HG02885 (cell line): ENCODE data around the gene SLC30A9.
A peak's percentile ranks its signal among the peaks of the same experiment; 100 is the strongest.

Source experiments
- ATAC-seq: cut with Tn5 transposase; IDR thresholded peaks from one replicate; pipeline ENCODE4 v1.9.1; 2021; ENCODE audit warnings: mild to moderate bottlenecking; ENCODE audit not compliant: unreplicated experiment, poor library complexity

SLC30A9 gene

DNA sequence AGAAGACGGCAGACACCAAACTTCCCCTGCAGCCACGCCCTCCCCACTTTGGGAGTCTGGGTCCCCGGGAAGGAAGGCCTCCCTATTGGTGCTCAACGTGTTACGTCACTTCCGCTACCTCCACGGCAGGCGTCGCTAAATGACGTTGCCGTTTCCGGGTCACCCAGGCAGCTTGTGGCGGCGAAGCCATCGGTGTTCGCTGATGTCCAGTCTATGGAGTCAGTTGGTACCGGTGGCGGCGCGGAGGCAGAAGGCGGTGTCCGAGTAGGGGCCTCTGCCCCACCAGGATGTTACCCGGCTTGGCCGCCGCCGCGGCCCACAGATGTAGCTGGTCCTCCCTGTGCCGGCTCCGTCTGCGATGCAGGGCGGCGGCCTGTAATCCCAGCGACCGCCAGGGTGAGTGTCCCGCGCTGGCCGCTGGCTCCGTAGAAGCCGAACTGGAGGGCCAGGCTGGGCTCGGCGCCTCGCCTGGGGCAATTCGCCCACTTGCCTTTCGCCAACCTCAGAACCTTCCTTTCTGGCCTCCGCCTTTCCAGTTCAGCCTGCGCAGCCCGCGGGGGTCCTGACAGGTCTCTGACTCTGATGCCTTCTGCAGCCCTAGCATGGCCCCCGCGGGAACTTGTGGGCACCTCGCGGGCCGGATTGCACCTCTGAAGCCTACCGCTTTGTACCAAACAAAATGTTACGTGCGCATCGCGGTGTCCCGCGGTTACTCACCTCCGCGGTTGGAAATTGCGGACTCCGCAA lies at the start of gene SLC30A9:
SLC30A9 (plus strand) TSS at position 166 of the 747 bp plus-strand sequence; CDS start at position 288, 122 bp downstream.
- peak; percentile 99 for ATAC-seq

DNA sequence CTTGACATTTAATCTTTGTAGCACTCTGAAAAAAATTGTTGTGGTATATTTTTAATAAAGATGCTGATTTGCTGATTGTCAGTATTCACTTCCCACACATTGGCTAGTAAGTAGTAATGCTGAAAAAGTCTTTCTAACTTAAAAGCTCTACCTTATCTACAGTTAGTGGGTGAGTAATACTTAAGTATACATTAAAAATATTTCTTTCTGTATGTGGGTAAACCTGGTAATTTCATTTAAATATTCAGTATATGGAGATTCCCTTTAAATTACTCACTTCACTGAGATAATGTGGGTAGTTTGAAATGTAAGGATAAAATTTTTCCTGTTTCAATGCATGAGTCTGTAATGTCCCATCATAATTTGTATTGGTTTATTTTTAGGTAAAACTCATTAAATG lies 49.5 kb upstream of the SLC30A9 start:
- ATAC-seq, result no peak

DNA sequence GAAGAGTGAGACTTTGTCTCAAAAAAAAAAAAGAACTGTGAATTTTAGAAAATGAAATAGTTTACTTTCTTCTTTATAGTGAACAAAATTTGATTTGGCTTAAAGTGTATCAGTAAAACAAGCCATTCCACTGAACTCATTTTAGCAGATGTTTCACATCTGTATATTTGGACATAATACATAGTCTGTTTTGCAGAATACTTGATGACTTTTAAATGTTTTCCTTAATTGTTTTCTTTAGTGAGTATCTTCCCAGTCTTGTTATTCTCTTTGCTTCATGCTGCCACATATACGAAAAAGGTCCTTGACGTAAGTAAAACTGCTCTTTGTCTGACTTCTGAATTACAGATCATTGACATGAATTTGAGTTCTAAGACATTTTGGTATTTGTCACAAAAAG lies 46.8 kb upstream of the SLC30A9 start:
- ATAC-seq, result no peak

DNA sequence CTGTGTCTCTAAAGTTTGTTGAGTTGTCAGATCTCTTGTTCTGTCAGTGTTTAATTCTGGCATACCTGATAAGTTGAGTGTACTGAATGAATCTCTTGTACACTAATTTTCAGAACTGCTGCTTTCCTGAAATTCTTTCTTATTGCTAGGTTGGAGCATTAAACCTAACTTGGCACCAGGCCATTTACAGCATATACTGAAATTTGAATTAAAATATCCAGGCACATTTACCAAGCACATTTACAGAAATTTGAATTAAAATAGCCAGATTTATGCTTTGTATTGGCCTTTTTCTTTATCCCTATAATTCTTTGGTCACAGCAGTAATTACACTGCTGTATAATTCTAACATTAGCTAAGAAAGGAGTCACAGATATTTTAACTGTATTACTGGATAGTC lies 46.2 kb upstream of the SLC30A9 start:
- no peak for ATAC-seq

DNA sequence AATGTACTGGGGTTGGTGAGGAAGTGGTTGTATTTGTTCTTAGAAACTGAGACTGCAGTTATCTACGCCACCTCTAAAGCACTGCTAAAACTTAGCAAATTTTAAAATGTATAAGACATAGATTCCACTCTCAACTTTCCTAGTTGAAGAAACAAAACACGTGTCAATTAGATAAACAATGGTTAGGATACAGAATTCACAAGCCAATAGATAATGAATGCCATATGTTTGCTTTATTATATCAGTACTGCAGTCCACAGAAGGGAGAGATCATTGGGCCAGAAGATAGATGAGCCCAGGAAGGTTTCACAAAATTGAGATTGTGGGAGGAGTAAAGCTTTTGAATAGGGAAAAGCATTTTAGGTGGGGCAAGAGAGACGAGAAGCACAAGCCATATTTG lies 40.8 kb upstream of the SLC30A9 start:
- no peak for ATAC-seq

DNA sequence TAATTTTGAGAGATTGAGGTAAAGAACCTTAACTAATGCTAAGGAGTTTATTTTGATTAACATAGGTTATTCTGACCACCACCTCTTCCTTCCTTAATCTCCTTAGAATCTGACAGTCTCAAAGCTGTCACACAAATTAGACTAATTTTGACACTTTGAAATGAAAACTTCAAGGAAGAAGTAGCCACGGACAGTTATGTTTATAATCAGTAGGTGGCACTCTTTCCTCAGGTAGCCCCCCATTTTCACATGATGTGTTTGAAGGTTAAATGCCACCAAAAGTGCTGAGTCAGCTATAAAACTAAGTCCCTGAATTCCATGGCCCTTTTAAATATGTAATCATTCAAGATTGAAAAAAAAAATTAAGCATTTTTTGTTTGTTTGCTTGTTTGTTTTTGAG lies 32.7 kb upstream of the SLC30A9 start:
- ATAC-seq, result peak; percentile 64

DNA sequence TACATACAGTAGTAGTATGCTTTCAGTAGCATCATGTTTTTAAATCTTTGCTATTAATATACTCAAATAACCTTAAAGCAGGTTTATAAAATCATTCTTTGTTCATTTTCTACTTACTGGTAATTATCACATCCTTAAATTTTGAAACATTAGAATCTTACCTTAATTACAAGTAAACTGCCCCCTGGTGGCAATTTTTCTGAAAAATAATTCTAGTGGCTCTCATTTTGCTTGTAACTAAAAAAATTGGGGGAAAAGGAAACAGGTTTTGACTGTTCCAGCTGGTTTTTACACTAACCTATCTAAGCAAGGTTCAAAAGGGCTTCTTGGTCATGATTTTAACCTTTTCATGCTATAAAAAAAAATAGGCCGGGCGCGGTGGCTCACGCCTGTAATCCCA lies 27.2 kb upstream of the SLC30A9 start:
- ATAC-seq, result no peak

DNA sequence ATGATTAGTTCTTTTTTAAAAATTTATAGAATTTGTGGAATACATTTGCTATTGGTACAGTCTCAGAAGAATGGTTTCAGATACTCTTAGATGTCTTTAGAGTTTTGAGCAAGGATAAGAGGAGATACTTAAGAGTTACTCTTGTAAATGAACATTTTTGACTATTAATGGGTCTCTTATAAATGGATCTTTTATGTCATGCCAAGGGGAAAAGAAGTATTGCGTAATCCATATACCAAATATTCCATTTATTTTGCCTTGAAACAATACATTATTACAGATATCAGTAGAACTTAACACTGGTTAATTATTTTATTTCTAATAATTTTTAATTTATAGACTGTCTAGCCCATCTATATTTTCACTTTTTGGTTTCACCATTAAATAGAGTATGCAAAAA lies 25.9 kb upstream of the SLC30A9 start:
- no peak for ATAC-seq

DNA sequence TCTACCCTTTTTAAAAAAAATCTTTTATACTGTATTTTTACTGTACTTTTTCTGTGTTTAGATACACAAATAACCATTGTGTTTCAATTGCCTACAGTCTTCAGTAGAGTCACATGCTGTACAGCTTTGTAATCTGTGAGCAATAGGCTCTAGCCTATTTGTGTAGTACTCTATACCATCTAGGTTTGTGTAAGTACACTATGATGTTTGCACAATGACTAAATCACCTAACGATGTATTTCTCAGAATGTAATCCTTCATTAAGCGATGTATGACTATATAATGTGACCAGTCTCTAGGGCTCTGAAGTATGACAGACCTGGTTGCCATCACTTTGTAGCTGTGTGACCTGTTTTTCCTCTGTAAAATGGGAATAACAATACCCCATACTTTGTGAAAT lies 22.9 kb upstream of the SLC30A9 start:
- ATAC-seq, result no peak

DNA sequence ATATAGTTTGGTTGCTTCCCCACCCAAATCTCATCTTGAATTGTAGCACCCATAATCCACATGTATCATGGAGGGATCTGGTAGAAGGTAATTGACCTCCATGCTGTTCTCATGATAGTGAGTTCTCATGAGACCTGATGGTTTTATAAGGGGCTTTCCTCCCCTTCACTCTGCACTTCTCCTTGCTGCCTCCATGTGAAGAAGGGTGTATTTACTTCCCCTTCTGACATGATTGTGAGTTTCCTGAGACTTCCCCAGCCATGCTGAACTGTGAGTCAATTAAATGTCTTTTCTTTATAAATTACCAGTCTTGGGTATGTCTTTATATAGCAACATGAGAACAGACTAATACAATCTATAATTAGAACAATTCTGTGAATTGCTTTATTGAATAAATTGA lies 20.7 kb upstream of the SLC30A9 start:
- ATAC-seq, result no peak

DNA sequence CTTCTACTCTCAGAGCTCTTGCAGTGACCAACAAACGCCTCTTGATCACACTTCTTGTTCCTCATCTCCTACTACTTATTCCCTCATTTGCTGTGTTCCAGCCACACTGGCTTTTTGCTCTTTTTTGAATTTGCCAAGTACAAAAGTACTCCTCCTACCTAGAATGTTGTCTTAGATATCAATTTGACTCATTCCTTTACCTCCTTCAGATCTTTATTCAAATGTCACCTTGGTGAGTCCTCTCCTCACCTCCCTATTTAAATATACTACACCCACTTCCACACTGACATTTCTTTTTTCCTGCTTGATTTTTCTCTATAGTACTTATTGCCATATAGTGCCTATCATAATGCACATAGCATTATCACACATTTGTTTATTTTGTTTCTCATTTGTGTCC lies 15.0 kb upstream of the SLC30A9 start:
- no peak for ATAC-seq

DNA sequence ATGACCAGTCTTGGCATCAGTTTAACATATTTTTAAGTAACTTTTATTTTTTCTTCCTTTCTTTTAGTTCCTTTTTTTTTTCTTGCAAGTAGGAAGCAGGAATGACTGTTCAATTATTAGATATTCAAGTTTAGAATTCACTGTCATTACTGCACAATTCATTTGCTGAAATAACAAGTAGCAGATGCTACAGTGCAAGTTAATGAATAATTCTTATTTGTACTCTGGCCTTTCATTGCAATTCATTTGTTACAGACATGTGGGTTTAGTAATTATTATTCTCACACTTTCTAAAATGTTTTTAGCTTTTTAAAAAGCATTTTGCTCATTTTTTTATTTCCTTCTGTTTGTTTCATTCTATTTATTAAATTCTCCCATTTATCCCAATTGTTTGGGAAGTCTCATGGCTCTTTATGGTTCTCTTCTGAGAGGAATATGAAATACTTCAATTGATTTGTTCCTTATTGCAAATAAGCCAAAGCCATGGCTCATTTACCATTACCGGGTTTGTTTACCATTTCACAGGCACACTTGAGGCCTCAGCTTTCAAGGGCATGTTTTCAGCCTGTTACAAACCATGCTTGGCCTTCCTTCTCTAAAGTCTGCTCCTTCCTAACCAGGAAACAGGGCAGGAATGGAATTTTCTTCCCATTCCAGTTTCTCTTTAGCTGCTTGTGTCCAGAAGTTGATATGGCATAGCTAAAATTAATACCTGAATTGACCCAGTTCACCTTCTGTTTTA lies 13.4 kb upstream of the SLC30A9 start:
- no peak for ATAC-seq

DNA sequence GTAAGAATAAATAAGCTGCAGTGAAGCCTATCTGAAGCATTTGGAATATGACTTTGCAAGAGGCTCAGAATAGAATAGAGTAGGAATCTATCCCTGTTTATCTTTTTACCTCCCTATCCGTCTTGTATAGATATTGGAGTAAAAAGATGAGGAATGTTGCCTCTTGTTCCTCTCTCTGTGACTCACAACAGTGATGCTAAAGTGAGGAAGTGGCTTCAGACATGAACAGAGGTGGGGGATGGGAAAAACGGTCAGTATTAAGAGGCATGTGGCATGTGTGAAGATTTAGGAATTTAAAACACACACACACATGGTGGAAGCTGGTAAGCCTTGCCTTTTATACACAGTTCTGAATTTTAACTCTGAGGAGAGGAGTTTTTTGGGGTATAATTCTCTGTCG lies 12.6 kb upstream of the SLC30A9 start:
- ATAC-seq, result no peak

DNA sequence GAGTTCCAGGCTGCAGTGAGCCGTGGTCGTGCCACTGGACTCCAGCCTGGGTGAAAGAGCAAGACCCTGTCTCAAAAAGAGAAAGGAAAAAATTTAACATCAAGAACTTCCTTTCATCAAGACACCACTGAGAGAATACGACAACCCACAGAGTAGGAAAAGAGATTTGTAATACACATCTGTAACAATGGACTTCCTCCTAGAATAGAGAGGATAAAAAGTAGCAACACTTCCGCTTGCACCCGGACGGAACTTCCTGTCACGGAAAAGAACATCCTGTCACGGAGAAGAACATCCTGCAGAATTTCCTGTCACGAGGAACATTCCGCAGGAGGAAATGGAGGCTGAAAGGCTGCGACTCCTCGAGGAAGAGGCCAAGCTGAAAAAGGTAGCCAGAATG lies 8.9 kb upstream of the SLC30A9 start, which contains the start of gene DCAF4L1:
DCAF4L1 (plus strand) TSS at position 301 of the 400 bp plus-strand sequence; CDS start at position 338, 37 bp downstream.
- ATAC-seq, result no peak

DNA sequence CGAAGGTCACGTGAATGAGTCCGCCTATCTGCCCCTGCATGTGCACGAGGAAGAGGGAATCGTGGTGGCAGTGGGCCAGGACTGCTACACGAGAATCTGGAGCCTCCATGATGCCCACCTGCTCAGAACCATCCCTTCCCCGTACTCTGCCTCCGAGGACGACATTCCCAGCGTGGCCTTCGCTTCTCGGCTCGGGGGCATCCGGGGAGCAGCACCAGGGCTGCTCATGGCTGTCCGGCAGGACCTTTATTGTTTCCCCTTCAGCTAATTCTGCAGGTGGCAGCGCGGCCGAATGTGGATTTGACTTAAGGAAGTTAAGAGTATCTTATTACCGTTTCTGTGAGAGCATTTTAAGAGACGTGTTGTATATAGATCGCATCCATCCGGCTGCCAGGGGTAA lies 7.6 kb upstream of the SLC30A9 start:
- ATAC-seq, result no peak

DNA sequence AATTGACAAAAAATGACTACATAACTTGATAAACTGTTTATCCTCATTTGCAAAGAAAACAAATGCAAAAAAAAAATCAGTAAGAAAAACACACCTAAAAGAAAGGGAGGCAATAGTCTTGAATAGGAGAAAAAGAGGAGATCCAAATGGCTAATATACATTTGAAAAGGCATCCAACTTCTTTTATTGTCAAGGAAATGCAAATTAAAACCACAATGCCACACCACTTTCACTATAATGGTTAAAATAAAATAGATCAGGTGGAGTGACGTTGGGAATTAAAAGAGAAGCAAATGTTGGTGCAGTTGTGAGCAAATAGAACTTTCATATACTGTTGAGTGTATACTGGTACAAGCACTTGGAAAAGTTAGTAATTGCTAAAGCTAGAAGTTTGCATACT lies 5.2 kb upstream of the SLC30A9 start:
- ATAC-seq, result no peak

DNA sequence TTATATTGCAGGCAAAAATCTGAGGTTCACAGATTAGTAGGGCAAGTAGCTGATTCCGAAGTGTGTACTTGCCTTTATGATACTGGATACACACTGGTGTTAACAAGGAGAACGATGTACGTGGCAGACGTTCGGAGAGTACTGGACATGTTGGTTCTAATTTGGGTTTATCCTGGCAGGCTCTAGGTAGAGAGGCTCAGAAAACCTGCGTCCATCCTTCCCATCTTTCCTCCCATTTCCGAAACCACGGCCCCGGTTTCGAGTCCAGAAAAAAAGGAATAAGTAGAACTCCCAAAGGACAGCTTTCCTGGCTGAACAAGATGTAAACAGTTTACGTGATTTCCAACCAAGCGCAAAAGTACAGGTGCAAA lies 351 bp upstream of the SLC30A9 start:
- ATAC-seq, result peak; percentile 25

DNA sequence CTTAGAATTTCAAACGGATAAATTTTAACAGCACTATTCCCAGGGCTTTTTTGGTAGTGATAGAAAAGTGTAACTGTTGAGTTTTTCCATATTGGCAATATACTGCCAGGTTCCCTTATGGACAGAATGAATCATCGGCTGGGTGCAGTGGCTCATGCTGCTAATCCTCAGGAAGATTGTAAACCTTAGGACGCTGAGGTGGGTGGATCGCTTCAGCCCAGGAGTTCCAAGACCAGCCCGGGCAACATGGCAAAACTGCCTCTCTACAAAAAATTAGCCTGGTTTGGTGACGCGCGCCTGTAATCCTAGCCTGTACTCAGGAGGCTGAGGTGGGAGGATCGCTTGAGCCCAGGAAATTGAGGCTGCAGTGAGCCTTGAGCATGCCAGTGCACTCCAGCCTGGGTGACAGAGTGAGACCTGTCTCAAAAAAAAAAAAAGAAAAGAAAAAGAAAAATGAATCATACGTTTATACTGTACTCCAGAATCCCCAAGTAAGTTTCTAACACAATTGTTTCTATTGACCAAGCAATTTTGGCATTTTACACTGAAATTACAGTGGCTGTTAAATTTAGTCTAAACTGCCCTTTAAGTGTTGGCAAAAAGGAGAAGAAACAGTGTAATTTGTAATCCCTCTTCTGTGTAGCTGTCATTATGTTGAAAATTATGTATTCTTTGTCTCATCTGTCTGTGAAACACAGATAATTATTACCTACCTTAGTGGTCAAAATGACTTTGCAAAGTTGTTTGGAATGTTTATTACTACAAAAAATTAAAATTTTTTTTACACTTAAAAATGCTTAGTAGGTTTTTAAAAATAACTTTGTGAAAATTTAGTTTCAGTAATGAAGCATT lies 1.8 kb downstream of the SLC30A9 start:
- no peak for ATAC-seq

DNA sequence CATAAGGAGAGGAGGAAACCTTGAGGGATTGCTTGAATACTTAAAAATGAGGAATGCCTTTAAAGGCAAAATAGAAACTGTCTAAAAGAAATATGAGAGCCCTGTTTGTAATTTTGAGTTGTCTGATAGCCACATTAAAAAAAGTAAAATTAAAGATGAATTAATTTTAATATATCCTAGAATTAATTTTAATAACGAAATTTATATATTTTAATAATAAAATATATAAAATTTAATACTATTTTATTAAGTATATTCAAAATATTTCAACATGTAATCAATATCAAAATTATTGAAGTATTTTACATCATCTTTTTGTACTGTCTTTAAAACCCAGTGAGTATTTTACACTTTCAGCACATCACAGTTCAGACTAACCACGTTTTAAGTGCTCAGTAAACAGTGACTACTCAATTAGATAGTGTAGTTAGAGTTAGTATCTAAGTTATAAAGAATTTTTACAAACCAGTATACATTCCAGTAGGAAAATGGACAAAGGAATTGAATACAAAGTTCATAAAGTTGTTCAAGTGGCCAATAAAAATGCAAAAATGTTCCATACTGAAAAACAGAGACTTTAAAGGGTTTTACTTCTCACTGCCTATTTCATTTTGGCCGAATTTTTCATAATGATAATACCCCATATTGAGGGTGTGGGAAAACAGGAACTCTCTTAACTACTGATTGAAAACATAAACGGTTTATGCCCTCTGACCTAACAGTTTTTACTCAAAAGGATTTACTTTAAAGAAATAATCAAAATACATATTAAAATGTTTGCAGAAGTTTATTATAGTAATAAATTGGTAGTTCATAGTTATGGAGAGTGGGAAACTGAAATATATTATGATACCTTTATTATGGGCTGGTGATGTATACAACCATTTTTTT lies 2.9 kb downstream of the SLC30A9 start:
- no peak for ATAC-seq

DNA sequence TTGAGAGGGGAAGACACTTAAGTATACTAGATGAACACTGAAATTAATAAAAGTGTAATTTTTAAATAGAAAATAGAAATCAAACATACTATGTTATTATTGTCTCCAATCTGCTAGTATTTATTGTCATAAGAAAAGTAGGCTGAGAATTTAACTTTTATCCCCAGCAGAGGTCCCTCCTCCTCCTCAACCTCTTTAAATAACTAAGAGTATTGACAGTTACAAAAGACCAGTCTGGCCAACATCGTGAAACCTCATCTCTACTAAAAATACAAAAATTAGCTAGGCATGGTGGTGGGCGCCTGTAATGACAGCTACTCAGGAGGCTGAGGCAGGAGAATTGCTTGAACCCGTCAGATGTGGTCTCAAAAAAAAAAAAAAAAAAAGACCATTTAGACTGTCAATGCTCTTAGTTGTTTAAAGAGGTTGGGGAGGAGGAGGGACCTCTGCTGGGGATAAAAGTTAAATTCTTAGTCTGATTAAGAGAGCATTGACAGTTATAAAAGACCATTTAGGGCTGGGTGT lies 4.2 kb downstream of the SLC30A9 start:
- ATAC-seq, result no peak
